Activated CD4-positive, alpha-beta T cell treated with anti-CD3 and anti-CD28 coated beads, Interleukin-2, amount 10 ng/mL, durations not matched to agents 24 days and 14 days (primary cell): ENCODE data around the gene HABP2. TPM values are rescaled to one million over a fixed set of nuclear protein-coding genes. Genes with fewer than 3 reads are reported as not detected.

Source experiments
- DNase-seq: peaks from one replicate; pipeline ENCODE4 v3.0.0; 2022
- H3K27ac Mint-ChIP-seq: one replicate; pipeline ENCODE4 v1.8.0; 2022; ENCODE audit warnings: mild to moderate bottlenecking, mixed read lengths
- H3K27me3 Mint-ChIP-seq: one replicate; pipeline ENCODE4 v1.8.0; 2022; ENCODE audit warnings: mixed read lengths
- H3K36me3 Mint-ChIP-seq: one replicate; pipeline ENCODE4 v1.8.0; 2022; ENCODE audit warnings: low read depth, mild to moderate bottlenecking, mixed read lengths
- H3K4me1 Mint-ChIP-seq: one replicate; pipeline ENCODE4 v1.8.0; 2021; ENCODE audit warnings: mixed read lengths
- H3K4me3 Mint-ChIP-seq: one replicate; pipeline ENCODE4 v1.8.0; 2022; ENCODE audit warnings: mild to moderate bottlenecking, moderate library complexity, mixed read lengths
- H3K9me3 Mint-ChIP-seq: one replicate; pipeline ENCODE4 v1.8.0; 2021; ENCODE audit warnings: mixed read lengths
- intact Hi-C: fragments of 100-400 bp; cut with micrococcal nuclease; formaldehyde crosslinking; loops from one replicate; pipeline ENCODE4 v1.15.1; 2023
- total RNA-seq: library from RNA; stranded (reverse); gene quantifications from 2 replicates; pipeline ENCODE4 v1.2.3, GENCODE V29; 2022

Gene HABP2
- total RNA-seq, 1 donor from 2014 or later, result not detected

GRCh38 chr10:113520690-113521474 lies 32.0 kb upstream of the HABP2 start:
- intact Hi-C loops, result no loop called here
- H3K4me1 Mint-ChIP-seq, result no peaks in the 10 kb centered on the region
- peaks cover 4% of the 10 kb centered on the region for H3K27me3 Mint-ChIP-seq
- no peaks in the 10 kb centered on the region for H3K36me3 Mint-ChIP-seq
- no peaks in the 10 kb centered on the region for H3K9me3 Mint-ChIP-seq
- DNase-seq, result peak; percentile 73
- no peak overlapping the region for H3K27ac Mint-ChIP-seq
- no peak overlapping the region for H3K4me3 Mint-ChIP-seq

- H3K27me3 Mint-ChIP-seq, result peaks cover 4% of the 10 kb centered on the region
- no peaks in the 10 kb centered on the region for H3K9me3 Mint-ChIP-seq
- H3K4me1 Mint-ChIP-seq, result no peaks in the 10 kb centered on the region
- intact Hi-C loops, result no loop called here
- no peak overlapping the region for H3K4me3 Mint-ChIP-seq
- H3K36me3 Mint-ChIP-seq, result no peaks in the 10 kb centered on the region
- no peak for DNase-seq
- no peak overlapping the region for H3K27ac Mint-ChIP-seq
Measured at GRCh38 chr10:113521475-113521795, 31.4 kb upstream of the HABP2 start.

GRCh38 chr10:113522460-113522859 lies 30.4 kb upstream of the HABP2 start:
- Mint-ChIP-seq H3K4me1 (no peaks in the 10 kb centered on the region), H3K27ac (no peak overlapping the region), H3K36me3 (no peaks in the 10 kb centered on the region), H3K4me3 (no peak overlapping the region), H3K27me3 (peaks cover 4% of the 10 kb centered on the region), H3K9me3 (no peaks in the 10 kb centered on the region)
- intact Hi-C loops, result no loop called here
- no peak for DNase-seq

- Mint-ChIP-seq H3K4me3 (no peak overlapping the region), H3K4me1 (no peaks in the 10 kb centered on the region), H3K27me3 (peaks cover 4% of the 10 kb centered on the region), H3K27ac (no peak overlapping the region), H3K36me3 (no peaks in the 10 kb centered on the region), H3K9me3 (no peaks in the 10 kb centered on the region)
- intact Hi-C loops, result no loop called here
- DNase-seq, result no peak
Measured at GRCh38 chr10:113523071-113523470, 29.8 kb upstream of the HABP2 start.

GRCh38 chr10:113523628-113524027 lies 29.2 kb upstream of the HABP2 start:
- no peaks in the 10 kb centered on the region for H3K4me1 Mint-ChIP-seq
- intact Hi-C loops, result no loop called here
- no peak for DNase-seq
- H3K9me3 Mint-ChIP-seq, result no peaks in the 10 kb centered on the region
- no peak overlapping the region for H3K27ac Mint-ChIP-seq
- peaks cover 4% of the 10 kb centered on the region for H3K27me3 Mint-ChIP-seq
- H3K36me3 Mint-ChIP-seq, result no peaks in the 10 kb centered on the region
- no peak overlapping the region for H3K4me3 Mint-ChIP-seq

GRCh38 chr10:113524120-113524519 lies 28.7 kb upstream of the HABP2 start:
- intact Hi-C loops, result no loop called here
- no peak overlapping the region for H3K27ac Mint-ChIP-seq
- H3K27me3 Mint-ChIP-seq, result peaks cover 4% of the 10 kb centered on the region
- no peaks in the 10 kb centered on the region for H3K36me3 Mint-ChIP-seq
- no peak for DNase-seq
- no peaks in the 10 kb centered on the region for H3K4me1 Mint-ChIP-seq
- H3K4me3 Mint-ChIP-seq, result no peak overlapping the region
- H3K9me3 Mint-ChIP-seq, result no peaks in the 10 kb centered on the region

GRCh38 chr10:113524539-113525490 lies 28.0 kb upstream of the HABP2 start:
- Mint-ChIP-seq H3K4me1 (no peaks in the 10 kb centered on the region), H3K27me3 (peaks cover 4% of the 10 kb centered on the region), H3K9me3 (no peaks in the 10 kb centered on the region), H3K4me3 (no peak overlapping the region), H3K27ac (no peak overlapping the region), H3K36me3 (no peaks in the 10 kb centered on the region)
- intact Hi-C loops, result no loop called here
- no peak for DNase-seq

GRCh38 chr10:113525713-113526112 lies 27.1 kb upstream of the HABP2 start:
- H3K27ac Mint-ChIP-seq, result no peak overlapping the region
- no peak overlapping the region for H3K4me3 Mint-ChIP-seq
- no peaks in the 10 kb centered on the region for H3K36me3 Mint-ChIP-seq
- peaks cover 4% of the 10 kb centered on the region for H3K27me3 Mint-ChIP-seq
- no peaks in the 10 kb centered on the region for H3K4me1 Mint-ChIP-seq
- H3K9me3 Mint-ChIP-seq, result no peaks in the 10 kb centered on the region
- intact Hi-C loops, result no loop called here
- no peak for DNase-seq

- no peaks in the 10 kb centered on the region for H3K4me1 Mint-ChIP-seq
Measured at GRCh38 chr10:113527211-113527906, 25.5 kb upstream of the HABP2 start.

GRCh38 chr10:113528876-113529275 lies 24.0 kb upstream of the HABP2 start:
- H3K36me3 Mint-ChIP-seq, result no peaks in the 10 kb centered on the region
- H3K27me3 Mint-ChIP-seq, result peaks cover 2% of the 10 kb centered on the region
- no peak for DNase-seq
- no peaks in the 10 kb centered on the region for H3K9me3 Mint-ChIP-seq
- intact Hi-C loops, result no loop called here
- H3K27ac Mint-ChIP-seq, result no peak overlapping the region
- no peaks in the 10 kb centered on the region for H3K4me1 Mint-ChIP-seq
- H3K4me3 Mint-ChIP-seq, result no peak overlapping the region

More at GRCh38 chr10:113527211-113527906, 25.5 kb upstream of the HABP2 start:
- H3K27ac Mint-ChIP-seq, result no peak overlapping the region
- H3K27me3 Mint-ChIP-seq, result peaks cover 1% of the 10 kb centered on the region
- H3K36me3 Mint-ChIP-seq, result no peaks in the 10 kb centered on the region
- H3K9me3 Mint-ChIP-seq, result no peaks in the 10 kb centered on the region
- H3K4me3 Mint-ChIP-seq, result no peak overlapping the region
- no peak for DNase-seq
- intact Hi-C loops, result no loop called here

- no peaks in the 10 kb centered on the region for H3K4me1 Mint-ChIP-seq
- no peaks in the 10 kb centered on the region for H3K36me3 Mint-ChIP-seq
- H3K27me3 Mint-ChIP-seq, result peaks cover 2% of the 10 kb centered on the region
- intact Hi-C loops, result no loop called here
- no peak overlapping the region for H3K27ac Mint-ChIP-seq
- DNase-seq, result no peak
- H3K4me3 Mint-ChIP-seq, result no peak overlapping the region
- no peaks in the 10 kb centered on the region for H3K9me3 Mint-ChIP-seq
Measured at GRCh38 chr10:113529575-113529974, 23.3 kb upstream of the HABP2 start.

GRCh38 chr10:113530476-113530875 lies 22.4 kb upstream of the HABP2 start:
- no peaks in the 10 kb centered on the region for H3K4me1 Mint-ChIP-seq
- peaks cover 2% of the 10 kb centered on the region for H3K27me3 Mint-ChIP-seq
- intact Hi-C loops, result no loop called here
- DNase-seq, result no peak
- H3K9me3 Mint-ChIP-seq, result no peaks in the 10 kb centered on the region
- no peak overlapping the region for H3K4me3 Mint-ChIP-seq
- no peaks in the 10 kb centered on the region for H3K36me3 Mint-ChIP-seq
- no peak overlapping the region for H3K27ac Mint-ChIP-seq

GRCh38 chr10:113532724-113533123 lies 20.1 kb upstream of the HABP2 start:
- Mint-ChIP-seq H3K9me3 (no peaks in the 10 kb centered on the region), H3K27me3 (peaks cover 2% of the 10 kb centered on the region), H3K36me3 (no peaks in the 10 kb centered on the region), H3K4me3 (no peak overlapping the region), H3K4me1 (no peaks in the 10 kb centered on the region), H3K27ac (no peak overlapping the region)
- intact Hi-C loops, result no loop called here
- DNase-seq, result no peak

GRCh38 chr10:113533801-113534200 lies 19.1 kb upstream of the HABP2 start:
- intact Hi-C loops, result no loop called here
- Mint-ChIP-seq H3K27me3 (peaks cover 2% of the 10 kb centered on the region), H3K9me3 (no peaks in the 10 kb centered on the region), H3K36me3 (no peaks in the 10 kb centered on the region), H3K4me1 (no peaks in the 10 kb centered on the region), H3K4me3 (no peak overlapping the region), H3K27ac (no peak overlapping the region)
- no peak for DNase-seq
